ENCODE measurements around the gene EPS8L2. TPM values are rescaled to one million over a fixed set of nuclear protein-coding genes. Genes with fewer than 3 reads are reported as not detected.

Gene EPS8L2
- total and polyA plus RNA-seq, 2 of the 13 experiments (the other 11 are each of a cell fraction or from before 2014, with no cell fraction given): 89.3 to 416 TPM

GRCh38 chr11:695538-696248, 10.3 kb upstream of the EPS8L2 start, which contains the start of gene TMEM80 (continued):
- TF ChIP-seq POLR2A (IDR thresholded peaks at IDR 0.05; ENCODE audit: insufficient read depth in 1 of 2, low read depth in 2 of 2, low read length in 2 of 2) (peak in 1 of 2 experiments; percentile 32; a peak in 2 of 4 replicates), ZNF446 (CRISPR knock-in tag; IDR thresholded peaks at IDR 0.05) (peak; percentile 80), EED (CRISPR knock-in tag; IDR thresholded peaks at IDR 0.05) (peak; percentile 82), PATZ1 (CRISPR knock-in tag; IDR thresholded peaks at IDR 0.05) (peak; percentile 85), ZFP82 (CRISPR knock-in tag; IDR thresholded peaks at IDR 0.05; ENCODE audit: borderline replicate concordance) (peak; percentile 88; the same call in 1 of the 2 replicates), ATF4 (CRISPR knock-in tag; IDR thresholded peaks at IDR 0.05) (peak in 1 of 2 experiments; percentile 44; a peak in 1 of 4 replicates), ZNF235 (CRISPR knock-in tag; IDR thresholded peaks at IDR 0.05; ENCODE audit: borderline replicate concordance) (no peak), ZNF562 (CRISPR knock-in tag; IDR thresholded peaks at IDR 0.05; ENCODE audit: borderline replicate concordance) (no peak), ISL2 (CRISPR knock-in tag; IDR thresholded peaks at IDR 0.05) (peak; percentile 25; the same call in 1 of the 2 replicates), TAF15 (IDR thresholded peaks at IDR 0.05; ENCODE audit: low read depth, low read length, poor library complexity, severe bottlenecking) (peak; percentile 54), TEAD3 (CRISPR knock-in tag; optimal IDR thresholded peaks at IDR 0.05; ENCODE audit: borderline replicate concordance) (no peak), ZNF383 (CRISPR knock-in tag; IDR thresholded peaks at IDR 0.05; ENCODE audit: borderline replicate concordance) (no peak), HNF1A (IDR thresholded peaks at IDR 0.05; ENCODE audit: low read depth) (no peak), HNF1A (CRISPR knock-in tag; IDR thresholded peaks at IDR 0.05; ENCODE audit: borderline replicate concordance) (peak; percentile 16; the same call in 1 of the 2 replicates), ETS1 (CRISPR knock-in tag; IDR thresholded peaks at IDR 0.05) (no peak), THAP8 (CRISPR knock-in tag; IDR thresholded peaks at IDR 0.05; ENCODE audit: borderline replicate concordance) (no peak), SRSF1 (optimal IDR thresholded peaks at IDR 0.05; ENCODE audit: low read depth, low read length) (peak; percentile 53)

Measured in HepG2 (cell line).